H1 (cell line): ENCODE results near the gene ZNF644. TPM values are rescaled to one million over a fixed set of nuclear protein-coding genes. Genes with fewer than 3 reads are reported as not detected.

ENCODE experiments used
- CTCF ChIA-PET: fragments of 300-600 bp; sonication (Branson Sonifier 250); formaldehyde crosslinking; loops from one replicate; lab custom pipeline; 2021; ENCODE audit not compliant: partially characterized antibody; lab: Charles Lee
- POLR2A ChIA-PET: fragments of 300-600 bp; sonication (Branson Sonifier 250); formaldehyde crosslinking; loops from one replicate; lab custom pipeline; 2021; ENCODE audit warnings: inconsistent platforms; ENCODE audit not compliant: partially characterized antibody; lab: Charles Lee
- DNase-seq, 2 experiments: peaks; one replicate each; pipeline versions ENCODE4 v3.0.0 to v3.0.0-alpha.2; 2010 to 2022; ENCODE audit warnings: low spot score in 2 of 2, low read depth in 1 of 2, mixed read lengths in 1 of 2
- FAIRE-seq: peaks from 2 replicates; lab custom pipeline; 2011; peaks lifted over from hg19 to GRCh38; lab: Jason Lieb, UNC
- H2AFZ ChIP-seq: 2 replicates; pipeline ENCODE4 v1.8.1; 2012; ENCODE audit warnings: low read length, inconsistent platforms
- H2AK5ac ChIP-seq: 2 replicates; pipeline ENCODE4 v1.6.1; 2013; ENCODE audit warnings: low read depth, low read length
- H2BK120ac ChIP-seq: replicated peaks from 2 replicates; pipeline ENCODE3; 2013; ENCODE audit warnings: low read depth, low read length, inconsistent platforms
- H2BK12ac ChIP-seq: 2 replicates; pipeline ENCODE4 v1.6.1; 2013; ENCODE audit warnings: low read depth, low read length
- H2BK15ac ChIP-seq: 2 replicates; pipeline ENCODE4 v1.6.1; 2013; ENCODE audit warnings: low read length
- H2BK20ac ChIP-seq: 2 replicates; pipeline ENCODE4 v1.6.1; 2013; ENCODE audit warnings: low read length
- H2BK5ac ChIP-seq: 2 replicates; pipeline ENCODE4 v1.6.1; 2013; ENCODE audit warnings: low read depth, low read length
- H3K14ac ChIP-seq: 2 replicates; pipeline ENCODE4 v1.6.1; 2013; ENCODE audit warnings: inconsistent platforms; ENCODE audit not compliant: insufficient read length
- H3K18ac ChIP-seq: 2 replicates; pipeline ENCODE4 v1.6.1; 2013; ENCODE audit warnings: low read length; ENCODE audit errors: extremely low read depth
- H3K23ac ChIP-seq: 2 replicates; pipeline ENCODE4 v1.6.1; 2013; ENCODE audit warnings: inconsistent platforms; ENCODE audit not compliant: insufficient read length
- H3K23me2 ChIP-seq: 2 replicates; pipeline ENCODE4 v1.6.1; 2013; ENCODE audit warnings: low read depth, low read length
- H3K27ac ChIP-seq: 2 replicates; pipeline ENCODE4 v1.6.1; 2011; ENCODE audit warnings: low read depth, low read length, inconsistent platforms
- H3K27me3 ChIP-seq, 4 experiments: replicated peaks in 1 of 4; 1 replicate in 1 of 4; 2 replicates in 3 of 4; pipeline versions ENCODE4 v1.6.1 to v1.8.1; 2011 to 2013; ENCODE audit warnings: low read length in 3 of 4, mild to moderate bottlenecking in 3 of 4, inconsistent platforms in 2 of 4, mixed read lengths in 2 of 4, moderate library complexity in 1 of 4; ENCODE audit not compliant: control insufficient read depth in 3 of 4, insufficient read depth in 3 of 4; ENCODE audit errors: extremely low read depth in 1 of 4
- H3K36me3 ChIP-seq, 4 experiments: 2 replicates each; pipeline versions ENCODE4 v1.6.1 to v1.8.1; 2011 to 2013; ENCODE audit warnings: mild to moderate bottlenecking in 4 of 4, low read length in 3 of 4, moderate library complexity in 2 of 4, control low read depth in 1 of 4, inconsistent platforms in 1 of 4; ENCODE audit not compliant: insufficient read depth in 4 of 4, control insufficient read depth in 2 of 4
- H3K4ac ChIP-seq: replicated peaks from 2 replicates; pipeline ENCODE3; 2013; ENCODE audit warnings: low read length, low read depth, mixed read lengths, inconsistent platforms; ENCODE audit not compliant: insufficient read length
- H3K4me1 ChIP-seq, 4 experiments: replicated peaks in 1 of 4; 1 replicate in 1 of 4; 2 replicates in 3 of 4; pipeline versions ENCODE4 v1.6.1 to v1.8.1; 2011 to 2013; ENCODE audit warnings: low read length in 3 of 4, inconsistent platforms in 2 of 4, mixed read lengths in 1 of 4; ENCODE audit not compliant: insufficient read depth in 4 of 4, control insufficient read depth in 3 of 4
- H3K4me2 ChIP-seq, 2 experiments: 2 replicates each; pipeline versions ENCODE4 v1.6.1 to v1.8.1; 2011 to 2013; ENCODE audit warnings: low read depth in 2 of 2, low read length in 2 of 2, control low read depth in 1 of 2, inconsistent platforms in 1 of 2, mild to moderate bottlenecking in 1 of 2; ENCODE audit not compliant: insufficient read depth in 1 of 2
- H3K4me3 ChIP-seq, 4 experiments: fragments of 200-600, 300-600 bp in 1 of 4; sonication (generic), shearing (Covaris generic), sonication (Bioruptor Twin) in 1 of 4; 2 replicates each; pipeline versions ENCODE4 v1.5.1 to v1.8.1; 2011 to 2016; ENCODE audit warnings: low read length in 4 of 4, low read depth in 3 of 4, control low read depth in 2 of 4, inconsistent platforms in 2 of 4, mild to moderate bottlenecking in 2 of 4, mixed read lengths in 1 of 4, moderate library complexity in 1 of 4; ENCODE audit not compliant: insufficient read depth in 2 of 4; ENCODE audit errors: extremely low read depth in 1 of 4
- H3K56ac ChIP-seq: replicated peaks from 2 replicates; pipeline ENCODE3; 2013; ENCODE audit warnings: low read depth, mild to moderate bottlenecking, mixed read lengths, low read length, inconsistent platforms; ENCODE audit not compliant: insufficient read length
- H3K79me1 ChIP-seq: 2 replicates; pipeline ENCODE4 v1.6.1; 2013; ENCODE audit warnings: low read depth, low read length, control low read depth
- H3K79me2 ChIP-seq, 2 experiments: 2 replicates each; pipeline versions ENCODE4 v1.6.1 to v1.8.1; 2012 to 2013; ENCODE audit warnings: low read length in 2 of 2, mild to moderate bottlenecking in 2 of 2, inconsistent platforms in 1 of 2; ENCODE audit not compliant: insufficient read depth in 2 of 2, control insufficient read depth in 1 of 2
- H3K9ac ChIP-seq, 4 experiments: replicated peaks in 1 of 4; 1 replicate in 1 of 4; 2 replicates in 3 of 4; pipeline versions ENCODE4 v1.6.1 to v1.8.1; 2011 to 2013; ENCODE audit warnings: low read depth in 3 of 4, low read length in 3 of 4, control low read depth in 2 of 4, mild to moderate bottlenecking in 2 of 4, moderate library complexity in 2 of 4, inconsistent platforms in 1 of 4; ENCODE audit errors: extremely low read depth in 1 of 4
- H3K9me3 ChIP-seq, 2 experiments: 2 replicates each; pipeline versions ENCODE4 v1.6.1 to v1.8.1; 2012 to 2013; ENCODE audit warnings: mild to moderate bottlenecking in 2 of 2, moderate library complexity in 2 of 2, control low read depth in 1 of 2, inconsistent platforms in 1 of 2, low read depth in 1 of 2, low read length in 1 of 2, mixed read lengths in 1 of 2; ENCODE audit not compliant: insufficient read depth in 2 of 2
- H4K20me1 ChIP-seq, 2 experiments: replicated peaks in 1 of 2; 2 replicates each; pipeline versions ENCODE3 to v1.8.1; 2011 to 2013; ENCODE audit warnings: inconsistent platforms in 2 of 2, low read length in 2 of 2, mild to moderate bottlenecking in 1 of 2; ENCODE audit not compliant: insufficient read depth in 2 of 2, control insufficient read depth in 1 of 2
- H4K5ac ChIP-seq: 2 replicates; pipeline ENCODE4 v1.6.1; 2013; ENCODE audit warnings: low read length, low read depth, mixed read lengths, inconsistent platforms; ENCODE audit not compliant: insufficient read length
- H4K8ac ChIP-seq: 2 replicates; pipeline ENCODE4 v1.8.0; 2013; ENCODE audit warnings: mild to moderate bottlenecking, moderate library complexity, low read length, inconsistent platforms; ENCODE audit not compliant: insufficient read depth; ENCODE audit errors: extremely low read depth
- H4K91ac ChIP-seq: replicated peaks from 2 replicates; pipeline ENCODE3; 2013; ENCODE audit warnings: low read length, mixed read lengths, inconsistent platforms; ENCODE audit not compliant: insufficient read length
- ZNF274 ChIP-seq: IDR thresholded peaks from 2 replicates; pipeline ENCODE4 v1.7.0; 2012; ENCODE audit warnings: low read length, borderline replicate concordance; ENCODE audit errors: extremely low read depth
- WGBS, 2 experiments: shearing (Covaris generic) in 1 of 2; methylation state at CpG; one replicate each; pipeline versions ENCODE4 v1.1.6 to v1.1.7; 2013 to 2015; ENCODE audit warnings: low lambda C conversion rate in 2 of 2, mixed read lengths in 2 of 2, inconsistent platforms in 1 of 2, low coverage in 1 of 2, missing lambda C conversion rate in 1 of 2; ENCODE audit not compliant: insufficient replicate concordance in 2 of 2, insufficient coverage in 1 of 2, insufficient read length in 1 of 2; ENCODE audit errors: extremely low coverage in 1 of 2, missing lambda C conversion rate in 1 of 2; 5-methylcytosine and 5-hydroxymethylcytosine counted together
- polyA plus RNA-seq, 7 experiments: library from polyadenylated mRNA; depleted of rRNA in 3 of 7; stranded (reverse) in 5 of 7; unstranded in 2 of 7; fragments of >200 nt in 5 of 7; fragments of 200-250 nt in 2 of 7; gene quantifications; 1 replicate in 5 of 7; 2 replicates in 1 of 7; 4 replicates in 1 of 7; pipeline versions ENCODE4 v1.2.1 to v1.2.3, GENCODE V29; 2011 to 2013; ENCODE audit warnings: missing spikeins in 2 of 7, mixed read lengths in 2 of 7
- total RNA-seq: library from RNA; stranded (reverse); fragmentation: NEBNext Ultra II Directional; extraction: Animal tissue kit (Norgen Biotek cat#: 25700); gene quantifications from 2 replicates; pipeline ENCODE4 v1.2.1, GENCODE V29; 2021

Gene ZNF644
- total and polyA plus RNA-seq, 2 of the 8 experiments (the other 6 are each of a cell fraction or from before 2014, with no cell fraction given): 14.5 to 93.5 TPM

- Histone ChIP-seq H3K18ac (no peak overlapping the region), H3K4ac (no peak overlapping the region), H4K20me1 (peaks cover 7 to 21% of the 10 kb centered on the region in 2 experiments), H4K8ac (no peak overlapping the region), H3K79me2 (peaks cover 44 to 99% of the 10 kb centered on the region in 2 experiments), H2BK5ac (no peak overlapping the region), H4K91ac (no peak overlapping the region), H2BK15ac (no peak overlapping the region), H2BK20ac (no peak overlapping the region), H3K23me2 (no peaks in the 10 kb centered on the region), H3K27me3 (no peaks in the 10 kb centered on the region), H3K36me3 (peaks cover 0 to 34% (median 16%) of the 10 kb centered on the region in 4 experiments; a peak in 4 of 8 replicates), H4K5ac (no peak overlapping the region), H2AK5ac (no peak overlapping the region), H3K4me2 (no peak overlapping the region), H3K27ac (no peak overlapping the region), H3K79me1 (peaks cover 12% of the 10 kb centered on the region), H2BK120ac (no peak overlapping the region), H3K9me3 (peaks cover 25 to 27% of the 10 kb centered on the region in 2 experiments), H2BK12ac (no peak overlapping the region), H3K14ac (no peak overlapping the region), H3K4me1 (peaks cover 0 to 12% (median 3%) of the 10 kb centered on the region in 4 experiments; a peak in 4 of 7 replicates), H3K56ac (no peak overlapping the region), H3K9ac (no peak overlapping the region), H2AFZ (no peak overlapping the region), H3K4me3 (no peak overlapping the region), H3K23ac (no peak overlapping the region)
- DNase-seq: no peak
- CTCF ChIA-PET: interaction anchor here (1.1 kb wide), 1 partner anchor 275 kb away, joined by 4 read pairs; no protein-coding TSS in a partner anchor
- FAIRE-seq: no peak
- 91% methylated on average over 1 of the region's 1 CpG; no CpG with 5 or more reads in 1 of the 2 experiments for WGBS, 2 experiments
- no peak for TF ChIP-seq ZNF274
- POLR2A ChIA-PET: interaction anchor here (0.8 to 1.1 kb wide), 2 partner anchors 14 to 27 kb away, joined by 3 to 7 read pairs; partner anchors contain the start of gene ZNF644
Observed at GRCh38 chr1:90994461-90994860, 27.4 kb downstream of the ZNF644 start.
